HG02981 (cell line): ENCODE results near the gene CRLF2.
"Not testable (repeated sequence)": the region's sequence is repeated elsewhere in the genome, so short reads cannot be mapped to it uniquely, and the experiment has no call there.

Source experiments
- ATAC-seq: cut with Tn5 transposase; IDR thresholded peaks from one replicate; pipeline ENCODE4 v1.9.1; 2021; ENCODE audit warnings: mild to moderate bottlenecking, moderate library complexity; ENCODE audit not compliant: unreplicated experiment

Gene CRLF2

GRCh38 chrX:1215123-1215823 lies 2.8 kb upstream of the CRLF2 start:
- no peak for ATAC-seq

DNA sequence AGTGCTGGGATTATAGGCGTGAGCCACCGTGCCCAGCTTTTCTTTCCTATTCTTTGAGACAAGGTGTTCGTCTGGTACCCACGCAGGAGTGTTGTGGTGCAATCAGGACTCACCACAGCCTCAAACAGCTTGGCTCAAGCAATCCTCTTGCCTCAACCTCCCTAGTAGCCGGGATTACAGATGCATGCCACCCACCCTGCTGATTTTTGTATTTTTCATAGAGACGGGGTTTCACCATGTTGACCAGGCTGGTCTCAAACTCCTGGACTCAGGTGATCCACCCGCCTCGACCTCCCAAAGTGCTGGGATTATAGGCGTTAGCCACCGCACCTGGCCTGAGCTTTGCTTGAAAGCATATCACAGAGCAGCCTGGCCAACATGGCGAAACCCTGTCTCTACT lies 1.5 kb upstream of the CRLF2 start:
- no peak for ATAC-seq

DNA sequence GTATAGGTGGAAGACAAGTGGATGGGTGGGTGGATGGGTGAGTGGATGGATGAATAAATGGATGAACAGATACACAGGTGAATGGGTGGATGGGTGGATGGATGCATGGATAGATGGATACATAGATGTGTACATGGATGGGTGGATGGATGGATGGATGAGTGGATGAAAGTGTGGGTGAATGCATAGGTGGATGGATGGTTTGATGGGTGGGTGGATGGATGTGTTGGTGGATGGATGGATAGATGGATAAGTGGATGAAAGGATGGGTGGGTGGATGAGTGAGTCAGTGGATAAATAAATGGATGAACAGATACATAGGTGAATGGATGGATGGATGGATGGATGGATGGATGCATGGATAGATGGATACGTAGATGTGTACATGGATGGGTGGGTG lies 1.6 kb downstream of the CRLF2 start:
- ATAC-seq = no peak

GRCh38 chrX:1207496-1208025 lies 4.9 kb downstream of the CRLF2 start:
- ATAC-seq = no peak

- no peak for ATAC-seq
Observed at GRCh38 chrX:1205681-1206611, 6.5 kb downstream of the CRLF2 start.

GRCh38 chrX:1202251-1202650 lies 10.2 kb downstream of the CRLF2 start:
- ATAC-seq = no peak

- ATAC-seq = no peak
Observed at GRCh38 chrX:1196436-1196835, 16.0 kb downstream of the CRLF2 start.

DNA sequence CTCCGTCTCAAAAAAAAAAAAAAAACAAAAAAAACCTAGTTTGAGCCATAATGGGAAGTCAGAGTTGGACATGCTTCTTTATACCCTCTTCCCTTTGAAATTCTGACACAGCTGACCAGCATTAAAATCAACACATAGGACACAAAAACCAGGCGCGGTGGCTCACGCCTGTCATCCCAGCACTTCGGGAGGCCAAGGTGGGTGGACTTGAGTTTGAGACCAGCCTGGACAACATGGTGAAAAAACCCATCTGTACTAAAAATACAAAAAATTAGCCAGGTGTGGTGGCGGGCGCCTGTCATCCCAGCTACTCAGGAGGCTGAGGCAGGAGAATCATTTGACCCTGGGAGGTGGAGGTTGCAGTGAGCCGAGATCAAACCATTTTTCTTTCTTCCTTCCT lies 20.3 kb downstream of the CRLF2 start:
- not testable (repeated sequence) for ATAC-seq

DNA sequence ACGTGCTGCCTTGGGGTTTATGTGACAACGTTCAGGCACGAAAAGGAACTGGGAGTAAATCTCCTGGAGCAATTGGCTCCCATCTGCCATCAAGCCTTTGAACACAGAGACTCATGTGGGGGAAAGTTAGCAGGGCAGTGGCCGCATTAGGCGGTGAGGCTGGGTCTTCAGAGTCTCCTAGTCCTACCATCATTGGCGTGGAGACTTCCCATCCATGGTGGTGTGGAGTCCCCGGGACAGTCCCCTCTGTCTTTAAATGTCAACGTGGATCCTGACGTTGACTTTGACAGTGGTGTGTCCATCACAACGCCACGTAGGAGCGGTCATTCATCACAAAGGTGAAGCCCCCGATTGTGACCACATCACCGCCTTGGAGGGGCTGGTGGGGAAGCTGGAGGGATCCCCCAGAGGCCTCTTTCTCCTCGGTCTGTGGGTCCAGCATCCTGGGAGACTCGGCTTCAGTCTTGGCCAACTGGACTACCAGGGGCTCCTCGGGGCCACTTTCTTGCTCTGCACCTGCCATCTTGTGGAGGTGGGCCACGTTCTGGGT lies 21.8 kb downstream of the CRLF2 start:
- no peak for ATAC-seq

DNA sequence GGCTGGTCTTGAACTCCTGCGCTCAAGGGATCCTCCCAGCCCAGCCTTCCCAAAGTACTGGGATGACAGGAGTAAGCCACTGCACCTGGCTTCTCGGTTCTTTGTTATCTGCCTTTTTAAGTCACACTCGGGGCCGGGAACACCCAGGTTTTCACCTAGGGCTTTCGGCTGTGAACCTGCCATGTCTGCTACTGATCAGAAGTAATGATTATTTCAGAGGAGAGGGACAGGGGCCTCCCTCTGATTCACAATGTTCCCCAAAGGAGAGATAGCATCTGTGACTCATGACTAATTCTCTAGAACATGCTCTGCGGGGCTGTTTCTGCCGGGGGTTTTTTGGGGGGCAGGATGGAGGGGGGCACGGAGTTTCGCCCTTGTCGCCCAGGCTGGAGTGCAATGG lies 26.9 kb downstream of the CRLF2 start:
- no peak for ATAC-seq

GRCh38 chrX:1182211-1182610 lies 30.2 kb downstream of the CRLF2 start:
- no peak for ATAC-seq

DNA sequence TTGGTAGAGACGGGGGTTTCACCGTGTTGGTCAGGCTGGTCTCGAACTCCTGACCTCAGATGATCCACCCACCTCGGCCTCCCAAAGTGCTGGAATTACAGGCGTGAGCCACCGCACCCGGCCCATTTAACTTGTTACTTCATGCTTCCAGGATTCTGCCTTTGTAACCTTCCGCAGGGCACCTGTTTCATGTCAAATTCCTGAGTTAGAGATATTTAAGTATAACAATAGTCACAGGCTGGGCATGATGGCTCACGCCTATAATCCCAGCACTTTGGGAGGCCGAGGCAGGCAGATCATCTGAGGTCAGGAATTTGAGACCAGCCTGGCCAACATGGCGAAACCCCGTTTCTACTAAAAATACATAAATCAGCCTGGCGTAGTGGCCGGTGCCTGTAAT lies 30.8 kb downstream of the CRLF2 start:
- not testable (repeated sequence) for ATAC-seq

DNA sequence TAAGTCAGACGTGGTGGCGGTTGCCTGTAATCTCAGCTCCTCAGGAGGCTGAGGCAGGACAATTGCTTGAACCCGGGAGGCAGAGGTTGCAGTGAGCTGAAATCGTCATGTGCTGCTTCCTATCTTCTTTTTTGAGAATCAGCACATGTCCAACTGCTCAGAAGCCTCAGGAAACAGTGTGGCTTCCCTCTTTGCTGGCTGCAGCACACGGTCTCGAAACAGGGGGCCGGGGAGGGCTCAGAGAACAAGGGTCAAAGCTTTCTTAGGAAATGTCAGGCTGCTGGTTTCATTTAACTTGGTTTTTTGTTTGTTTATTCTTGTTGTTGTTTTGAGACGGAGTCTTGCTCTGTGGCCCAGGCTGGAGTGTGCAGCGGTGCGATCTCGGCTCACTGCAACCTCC lies 31.3 kb downstream of the CRLF2 start:
- no peak for ATAC-seq

- no peak for ATAC-seq
Observed at GRCh38 chrX:1178580-1179057, 33.8 kb downstream of the CRLF2 start.

DNA sequence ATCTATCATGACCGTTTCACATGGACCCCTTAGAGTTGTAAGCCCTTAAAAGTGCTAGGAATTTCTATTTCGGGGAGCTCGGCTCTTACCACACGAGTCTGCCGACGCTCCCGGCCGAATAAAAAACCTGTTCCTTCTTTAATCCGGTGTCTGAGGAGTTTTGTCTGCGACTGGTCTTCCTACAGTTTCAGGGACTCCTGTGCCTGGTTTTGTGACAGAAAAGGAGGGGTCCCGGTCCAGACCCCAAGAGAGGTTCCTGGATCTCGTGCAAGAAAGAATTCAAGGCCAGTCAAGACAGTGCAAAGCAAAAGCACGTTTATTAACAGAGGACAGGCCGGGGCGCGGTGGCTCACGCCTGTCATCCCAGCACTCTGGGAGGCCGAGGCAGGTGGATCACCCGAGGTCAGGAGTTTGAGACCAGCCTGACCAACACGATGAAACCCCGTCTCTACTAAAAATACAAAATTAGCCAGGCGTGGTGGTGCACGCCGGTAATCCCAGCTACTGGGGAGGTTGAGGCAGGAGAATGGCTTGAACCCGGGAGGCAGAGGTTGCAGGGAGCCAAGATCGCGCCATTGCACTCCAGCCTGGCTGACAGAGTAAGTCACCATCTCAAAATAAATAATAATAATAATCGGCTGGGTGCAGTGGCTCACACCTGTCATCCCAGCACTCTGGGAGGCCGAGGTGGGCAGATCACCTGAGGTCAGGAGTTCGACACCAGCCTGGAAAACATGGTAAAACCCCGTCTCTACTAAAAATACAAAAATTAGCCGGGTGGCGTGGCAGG lies 35.7 kb downstream of the CRLF2 start:
- not testable (repeated sequence) for ATAC-seq

GRCh38 chrX:1174609-1175545 lies 37.6 kb downstream of the CRLF2 start:
- ATAC-seq = not testable (repeated sequence)

DNA sequence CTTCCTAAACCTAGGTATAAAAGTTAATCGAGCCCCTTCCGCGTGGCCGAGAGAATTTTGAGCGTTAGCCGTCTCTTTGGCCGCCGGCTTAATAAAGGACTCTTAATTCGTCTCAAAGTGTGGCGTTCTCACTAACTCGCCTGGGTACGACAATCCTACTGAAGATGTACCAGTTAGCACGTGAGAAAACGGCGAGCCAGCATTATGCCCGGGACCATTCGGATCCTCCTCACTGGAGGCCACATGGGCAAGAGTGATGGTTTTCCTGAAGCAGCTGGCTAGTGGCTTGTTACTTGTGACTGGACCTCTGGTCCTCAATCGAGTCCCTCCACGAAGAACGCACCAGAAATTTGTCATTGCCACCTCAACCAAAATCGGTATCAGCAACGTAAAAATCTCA lies 39.0 kb downstream of the CRLF2 start:
- not testable (repeated sequence) for ATAC-seq

DNA sequence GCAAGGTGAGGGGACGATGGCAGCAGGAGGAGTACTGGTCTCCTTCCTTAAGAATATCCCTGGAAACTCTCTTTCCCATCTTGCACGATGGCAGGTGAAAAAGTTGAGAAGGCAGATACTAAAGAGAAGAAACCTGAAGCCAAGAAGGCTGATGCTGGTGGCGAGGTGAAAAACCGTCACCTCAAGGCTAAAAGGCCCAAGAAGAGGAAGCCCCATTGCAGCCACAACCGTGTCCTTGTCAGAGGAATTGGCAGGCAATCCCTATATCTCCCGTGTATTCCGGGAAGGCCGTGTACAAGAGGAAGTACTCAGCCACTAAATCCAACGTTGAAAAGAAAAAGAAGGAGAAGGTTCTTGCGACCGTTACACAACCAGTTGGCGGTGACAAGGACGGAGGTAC lies 40.0 kb downstream of the CRLF2 start:
- no peak for ATAC-seq

- not testable (repeated sequence) for ATAC-seq
Observed at GRCh38 chrX:1171915-1172314, 40.5 kb downstream of the CRLF2 start.

DNA sequence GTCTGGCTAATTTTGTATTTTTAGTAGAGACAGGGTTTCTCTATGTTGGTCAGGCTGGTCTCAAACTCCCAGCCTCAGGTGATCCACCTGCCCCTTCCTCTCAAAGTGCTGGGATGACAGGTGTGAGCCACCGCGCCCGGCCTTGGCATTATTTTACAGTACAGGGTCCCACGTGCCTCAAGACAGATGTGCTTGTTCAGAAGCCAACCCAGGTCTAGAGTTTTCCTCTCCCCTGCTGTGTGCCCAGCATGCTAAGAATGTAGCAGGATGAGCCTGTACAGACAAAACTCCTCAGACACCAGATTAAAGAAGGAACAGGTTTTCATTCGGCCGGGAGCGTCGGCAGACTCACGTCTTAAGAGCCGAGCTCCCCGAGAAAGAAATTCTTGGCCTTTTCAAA lies 42.2 kb downstream of the CRLF2 start:
- no peak for ATAC-seq
